H1 (cell line): ENCODE results near the gene SCN4A. TPM values are rescaled to one million over a fixed set of nuclear protein-coding genes. Genes with fewer than 3 reads are reported as not detected.

ENCODE experiments used
- BACH1 ChIP-seq: IDR thresholded peaks from 2 replicates; pipeline ENCODE4 v1.6.1; 2012; ENCODE audit warnings: low read length, improper control_type of control experiment
- CREB1 ChIP-seq: IDR thresholded peaks from 2 replicates; pipeline ENCODE4 v1.6.1; 2012; ENCODE audit warnings: inconsistent platforms
- GTF2F1 ChIP-seq: IDR thresholded peaks from 2 replicates; pipeline ENCODE4 v1.6.1; 2012; ENCODE audit warnings: low read depth, low read length, improper control_type of control experiment, borderline replicate concordance
- MAFK ChIP-seq: IDR thresholded peaks from 2 replicates; pipeline ENCODE4 v1.6.1; 2012; ENCODE audit warnings: low read depth, mild to moderate bottlenecking, improper control_type of control experiment, low read length
- POLR2A ChIP-seq, 2 experiments: IDR thresholded peaks; 1 replicate in 1 of 2; 2 replicates in 1 of 2; pipeline ENCODE4 v1.6.1; 2011; ENCODE audit warnings: low read depth in 2 of 2, low read length in 2 of 2, mild to moderate bottlenecking in 2 of 2; ENCODE audit errors: control extremely low read depth in 1 of 2
- SP1 ChIP-seq: IDR thresholded peaks from 2 replicates; pipeline ENCODE4 v1.6.1; 2011; ENCODE audit warnings: low read depth, low read length
- SP2 ChIP-seq: IDR thresholded peaks from 2 replicates; pipeline ENCODE4 v1.6.1; 2012; ENCODE audit warnings: mild to moderate bottlenecking, low read length, inconsistent platforms
- SP4 ChIP-seq: IDR thresholded peaks from 2 replicates; pipeline ENCODE4 v1.6.1; 2012; ENCODE audit warnings: low read length, inconsistent platforms
- TAF7 ChIP-seq: optimal IDR thresholded peaks from 2 replicates; pipeline ENCODE3; 2011; ENCODE audit warnings: low read depth, mild to moderate bottlenecking, inconsistent platforms, low read length, moderate library complexity, borderline replicate concordance
- polyA plus RNA-seq, 7 experiments: library from polyadenylated mRNA; depleted of rRNA in 3 of 7; stranded (reverse) in 5 of 7; unstranded in 2 of 7; fragments of >200 nt in 5 of 7; fragments of 200-250 nt in 2 of 7; gene quantifications; 1 replicate in 5 of 7; 2 replicates in 1 of 7; 4 replicates in 1 of 7; pipeline versions ENCODE4 v1.2.1 to v1.2.3, GENCODE V29; 2011 to 2013; ENCODE audit warnings: missing spikeins in 2 of 7, mixed read lengths in 2 of 7
- total RNA-seq: library from RNA; stranded (reverse); fragmentation: NEBNext Ultra II Directional; extraction: Animal tissue kit (Norgen Biotek cat#: 25700); gene quantifications from 2 replicates; pipeline ENCODE4 v1.2.1, GENCODE V29; 2021

Gene SCN4A
- total and polyA plus RNA-seq, 2 of the 8 experiments (the other 6 are each of a cell fraction or from before 2014, with no cell fraction given) = 5.0 to 8.5 TPM

GRCh38 chr17:63933598-63933997 lies 39.1 kb downstream of the SCN4A start (continued):
- TF ChIP-seq TAF7 (no peak), GTF2F1 (no peak), BACH1 (no peak), SP2 (no peak), CREB1 (no peak), MAFK (no peak), SP4 (no peak), POLR2A (IDR thresholded peaks at IDR 0.05; ENCODE audit: control extremely low read depth in 1 of 2, low read depth in 2 of 2, low read length in 2 of 2) (no peak), SP1 (no peak)
